ENCODE data around the gene TBC1D16. TPM values are rescaled to one million over a fixed set of nuclear protein-coding genes. Genes with fewer than 3 reads are reported as not detected.

The TBC1D16 gene
- total RNA-seq, 1 donor, result 0.52 TPM

DNA sequence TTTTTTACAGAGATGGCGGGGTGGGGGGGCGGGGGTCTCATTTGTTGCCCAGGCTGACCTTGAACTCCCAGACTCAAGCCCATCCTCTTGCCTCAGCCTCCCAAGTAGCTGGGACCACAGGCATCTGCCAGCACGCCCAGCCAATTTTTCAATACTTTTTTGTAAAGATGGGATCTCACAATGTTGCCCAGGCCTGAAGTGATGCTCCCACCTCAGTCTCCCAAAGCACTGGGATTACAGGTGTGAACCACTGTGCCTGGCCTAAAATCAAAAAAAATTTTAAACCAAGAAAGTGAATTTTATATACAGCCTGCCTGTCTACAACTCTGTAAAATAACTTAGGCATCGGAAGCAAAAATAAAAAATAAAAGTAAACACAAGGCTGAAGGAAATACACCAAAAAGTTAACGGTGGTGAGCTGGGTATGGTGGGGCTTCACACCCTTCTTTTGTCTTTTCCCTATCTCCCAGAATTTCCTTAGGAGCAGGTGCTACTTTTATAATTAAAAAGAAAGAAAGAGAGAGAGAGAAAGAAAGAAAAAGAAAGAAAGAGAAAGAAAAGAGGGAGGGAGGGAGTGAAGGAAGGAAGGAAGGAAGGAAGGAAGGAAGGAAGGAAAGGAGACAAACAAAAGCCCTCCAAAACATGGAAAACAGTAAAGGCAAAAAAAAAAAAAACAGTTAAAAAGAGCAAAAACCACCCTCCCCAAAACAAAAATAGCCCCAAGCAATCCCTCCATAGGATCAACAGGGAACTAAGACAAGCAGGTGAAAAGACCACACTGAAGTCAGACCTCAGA lies 51.4 kb downstream of the TBC1D16 start:
- no peaks in the 10 kb centered on the region for H3K9me3 ChIP-seq (ENCODE audit: low read depth, low read length)
- no peaks in the 10 kb centered on the region for H3K4me1 ChIP-seq (ENCODE audit: insufficient read depth, low read length)
- H3K27me3 ChIP-seq (ENCODE audit: insufficient read depth, low read length), result no peaks in the 10 kb centered on the region
- no peak overlapping the region for H3K4me3 ChIP-seq (ENCODE audit: low read length)

DNA sequence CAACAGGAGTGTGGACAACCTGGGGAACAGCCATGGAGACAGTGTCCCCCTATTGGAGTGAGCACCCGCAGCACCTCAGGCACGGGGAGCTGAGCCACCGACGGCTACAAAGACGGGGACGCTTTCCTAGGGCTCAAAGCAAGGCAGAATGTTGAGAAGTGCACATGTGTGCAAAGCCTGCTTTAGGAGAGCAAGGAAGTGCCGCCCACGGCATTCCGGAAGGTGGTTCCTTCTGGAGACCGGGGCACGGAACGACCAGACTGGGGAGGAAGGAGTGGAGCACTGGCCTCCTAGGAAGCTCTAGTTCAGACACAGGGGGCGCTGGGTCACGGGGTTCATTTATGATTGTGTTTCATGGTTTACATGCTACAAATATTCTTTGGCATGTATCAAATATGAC lies 52.2 kb downstream of the TBC1D16 start:
- Histone ChIP-seq H3K9me3 (ENCODE audit: low read depth, low read length) (no peaks in the 10 kb centered on the region), H3K4me1 (ENCODE audit: insufficient read depth, low read length) (no peaks in the 10 kb centered on the region), H3K27me3 (ENCODE audit: insufficient read depth, low read length) (no peaks in the 10 kb centered on the region), H3K4me3 (ENCODE audit: low read length) (no peak overlapping the region)

GRCh38 chr17:79982986-79983385 lies 52.7 kb downstream of the TBC1D16 start:
- no peak overlapping the region for H3K4me3 ChIP-seq (ENCODE audit: low read length)
- no peaks in the 10 kb centered on the region for H3K4me1 ChIP-seq (ENCODE audit: insufficient read depth, low read length)
- no peaks in the 10 kb centered on the region for H3K27me3 ChIP-seq (ENCODE audit: insufficient read depth, low read length)
- no peaks in the 10 kb centered on the region for H3K9me3 ChIP-seq (ENCODE audit: low read depth, low read length)

- Histone ChIP-seq H3K4me3 (ENCODE audit: low read length) (no peak overlapping the region), H3K9me3 (ENCODE audit: low read depth, low read length) (no peaks in the 10 kb centered on the region), H3K27me3 (ENCODE audit: insufficient read depth, low read length) (no peaks in the 10 kb centered on the region), H3K4me1 (ENCODE audit: insufficient read depth, low read length) (no peaks in the 10 kb centered on the region)
These were observed 54.0 kb downstream of the TBC1D16 start for GRCh38 chr17:79981661-79982101.

GRCh38 chr17:79981090-79981489 lies 54.6 kb downstream of the TBC1D16 start:
- H3K9me3 ChIP-seq (ENCODE audit: low read depth, low read length), result no peaks in the 10 kb centered on the region
- H3K27me3 ChIP-seq (ENCODE audit: insufficient read depth, low read length), result no peaks in the 10 kb centered on the region
- H3K4me3 ChIP-seq (ENCODE audit: low read length), result no peak overlapping the region
- no peaks in the 10 kb centered on the region for H3K4me1 ChIP-seq (ENCODE audit: insufficient read depth, low read length)

DNA sequence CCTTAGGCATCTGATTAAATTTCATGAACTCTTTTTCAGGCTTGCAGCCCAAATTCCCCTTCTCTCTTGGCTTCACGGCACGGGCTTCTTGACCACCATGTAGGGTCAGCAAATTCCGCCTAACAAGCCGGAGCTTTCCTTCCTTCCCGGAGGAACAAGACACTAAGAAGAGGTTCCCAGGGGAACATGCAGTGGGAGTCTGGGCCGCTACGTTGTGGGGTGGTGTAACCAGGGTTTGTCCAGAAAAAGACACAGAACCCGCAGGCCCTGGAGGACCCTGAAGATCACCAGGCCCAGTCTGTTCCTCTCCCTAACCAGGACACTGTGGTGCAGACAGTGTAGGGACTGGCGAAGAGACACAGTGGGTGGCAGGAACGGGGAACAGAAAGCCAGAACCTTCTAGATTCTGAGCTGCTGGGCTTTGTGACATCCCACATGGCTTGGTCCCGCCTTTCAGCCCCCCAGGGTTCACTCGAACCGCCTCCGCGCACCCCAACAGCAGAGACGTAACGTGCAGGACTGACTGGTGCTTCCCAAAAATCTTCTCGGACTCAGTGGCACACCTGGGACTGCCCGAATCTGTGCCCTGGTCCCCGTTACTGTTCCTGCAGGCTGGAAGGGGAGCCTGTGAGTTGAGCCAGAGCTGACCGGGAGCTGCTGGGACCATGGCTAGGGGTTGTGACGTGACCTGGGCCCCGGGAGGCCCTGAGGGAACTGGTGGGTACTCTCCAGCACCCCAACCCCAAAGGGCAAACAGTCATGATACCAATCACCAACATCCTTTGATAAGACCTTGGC lies 55.2 kb downstream of the TBC1D16 start:
- no peaks in the 10 kb centered on the region for H3K9me3 ChIP-seq (ENCODE audit: low read depth, low read length)
- no peaks in the 10 kb centered on the region for H3K27me3 ChIP-seq (ENCODE audit: insufficient read depth, low read length)
- no peaks in the 10 kb centered on the region for H3K4me1 ChIP-seq (ENCODE audit: insufficient read depth, low read length)

GRCh38 chr17:79979816-79980215 lies 55.9 kb downstream of the TBC1D16 start:
- H3K9me3 ChIP-seq (ENCODE audit: low read depth, low read length), result no peaks in the 10 kb centered on the region
- H3K4me3 ChIP-seq (ENCODE audit: low read length), result no peak overlapping the region
- H3K27me3 ChIP-seq (ENCODE audit: insufficient read depth, low read length), result no peaks in the 10 kb centered on the region
- no peaks in the 10 kb centered on the region for H3K4me1 ChIP-seq (ENCODE audit: insufficient read depth, low read length)

More for the DNA sequence above, 55.2 kb downstream of the TBC1D16 start:
- H3K4me3 ChIP-seq (ENCODE audit: low read length), result no peak overlapping the region

- Histone ChIP-seq H3K27me3 (ENCODE audit: insufficient read depth, low read length) (no peaks in the 10 kb centered on the region), H3K4me3 (ENCODE audit: low read length) (no peak overlapping the region), H3K4me1 (ENCODE audit: insufficient read depth, low read length) (no peaks in the 10 kb centered on the region), H3K9me3 (ENCODE audit: low read depth, low read length) (no peaks in the 10 kb centered on the region)
These were observed 56.4 kb downstream of the TBC1D16 start for GRCh38 chr17:79979221-79979741.

- Histone ChIP-seq H3K4me3 (ENCODE audit: low read length) (no peak overlapping the region), H3K27me3 (ENCODE audit: insufficient read depth, low read length) (no peaks in the 10 kb centered on the region), H3K4me1 (ENCODE audit: insufficient read depth, low read length) (no peaks in the 10 kb centered on the region), H3K9me3 (ENCODE audit: low read depth, low read length) (no peaks in the 10 kb centered on the region)
These were observed 57.2 kb downstream of the TBC1D16 start for GRCh38 chr17:79978548-79978855.

DNA sequence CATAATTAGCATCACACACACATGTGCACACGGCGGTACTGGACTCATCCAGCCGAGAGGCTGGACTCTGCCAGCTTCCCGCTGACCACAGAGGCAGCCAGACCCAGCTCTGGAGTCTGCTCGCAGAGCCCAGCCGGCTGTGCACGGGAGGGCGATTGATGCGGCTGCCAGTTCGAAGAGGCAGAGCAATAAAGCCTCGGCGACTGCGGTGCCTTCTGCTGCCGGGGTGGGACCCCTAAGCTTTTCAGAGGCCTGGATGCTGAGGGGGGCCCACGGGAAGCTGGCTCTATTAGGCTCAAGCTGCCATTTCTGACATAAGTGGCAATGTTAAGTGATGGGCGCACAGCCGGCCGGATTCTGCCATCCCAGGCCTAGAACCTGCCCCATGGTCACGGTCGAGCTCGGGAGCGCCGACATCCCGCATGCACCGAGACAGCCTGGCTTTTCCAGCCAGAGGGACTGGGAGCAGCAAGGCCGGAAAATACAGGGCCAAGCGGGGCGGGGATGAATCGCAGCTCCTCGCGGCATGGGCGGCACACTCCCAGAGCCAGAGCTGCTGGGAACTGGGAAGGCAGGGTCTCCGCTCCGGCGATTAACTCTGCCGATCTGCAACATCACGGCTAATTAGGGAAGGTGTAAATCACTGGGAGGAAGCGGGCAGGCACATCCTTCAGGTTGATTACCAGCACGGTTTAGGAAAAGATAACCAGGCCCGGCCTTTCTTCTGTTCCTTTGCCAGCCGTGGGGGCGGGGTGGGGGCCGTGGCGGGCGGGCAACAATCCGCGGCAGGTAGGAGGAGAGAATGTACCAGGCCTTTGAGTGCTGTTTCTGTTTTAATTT lies 57.7 kb downstream of the TBC1D16 start:
- H3K9me3 ChIP-seq (ENCODE audit: low read depth, low read length), result no peaks in the 10 kb centered on the region
- no peaks in the 10 kb centered on the region for H3K4me1 ChIP-seq (ENCODE audit: insufficient read depth, low read length)
- H3K27me3 ChIP-seq (ENCODE audit: insufficient read depth, low read length), result no peaks in the 10 kb centered on the region
- no peak overlapping the region for H3K4me3 ChIP-seq (ENCODE audit: low read length)

DNA sequence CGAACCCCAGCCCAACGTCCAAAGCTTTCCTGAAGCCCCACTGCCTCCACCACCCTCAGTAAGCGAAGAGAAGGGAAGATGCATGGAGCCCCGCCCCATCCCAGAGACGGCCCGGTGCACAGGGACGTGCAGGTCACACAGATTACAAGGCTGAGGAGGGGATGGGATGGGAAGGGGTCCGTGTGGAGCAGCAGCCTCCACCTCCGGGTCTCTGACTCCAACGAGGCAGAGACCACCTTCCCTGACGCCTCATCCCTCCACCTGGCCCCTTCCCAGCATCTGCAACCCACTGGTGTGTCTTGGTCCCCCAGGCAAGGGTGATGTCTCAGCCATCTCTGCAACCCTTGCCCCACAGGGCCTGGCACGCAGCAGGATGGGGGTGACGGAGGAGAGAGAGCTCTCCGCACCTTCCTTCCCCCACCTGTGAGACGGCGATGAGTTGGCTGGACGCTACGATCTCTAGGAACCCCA lies 58.5 kb downstream of the TBC1D16 start:
- Histone ChIP-seq H3K4me3 (ENCODE audit: low read length) (no peak overlapping the region), H3K27me3 (ENCODE audit: insufficient read depth, low read length) (no peaks in the 10 kb centered on the region), H3K4me1 (ENCODE audit: insufficient read depth, low read length) (no peaks in the 10 kb centered on the region), H3K9me3 (ENCODE audit: low read depth, low read length) (no peaks in the 10 kb centered on the region)

DNA sequence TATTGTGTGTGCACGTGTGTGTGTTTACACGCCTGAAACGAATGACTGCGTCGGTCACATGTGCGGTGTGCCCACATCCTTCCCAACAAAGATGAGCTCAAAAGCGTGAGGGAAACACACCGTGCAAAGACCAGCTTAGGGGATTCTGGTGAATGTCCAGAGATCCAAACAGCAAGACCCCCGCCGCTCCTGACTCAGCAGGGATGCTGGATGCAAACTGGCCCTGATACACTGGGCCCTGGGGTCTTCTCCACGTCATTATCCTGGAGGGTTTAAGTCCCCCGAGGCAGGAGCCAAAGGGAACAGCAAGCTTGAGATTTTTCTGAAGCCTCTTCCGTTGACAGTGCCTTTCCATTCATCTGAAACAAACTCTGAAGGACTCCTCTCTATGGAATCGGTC lies 59.2 kb downstream of the TBC1D16 start:
- Histone ChIP-seq H3K9me3 (ENCODE audit: low read depth, low read length) (no peaks in the 10 kb centered on the region), H3K4me3 (ENCODE audit: low read length) (no peak overlapping the region), H3K27me3 (ENCODE audit: insufficient read depth, low read length) (no peaks in the 10 kb centered on the region), H3K4me1 (ENCODE audit: insufficient read depth, low read length) (no peaks in the 10 kb centered on the region)

- no peak overlapping the region for H3K4me3 ChIP-seq (ENCODE audit: low read length)
- H3K9me3 ChIP-seq (ENCODE audit: low read depth, low read length), result no peaks in the 10 kb centered on the region
- no peaks in the 10 kb centered on the region for H3K27me3 ChIP-seq (ENCODE audit: insufficient read depth, low read length)
- H3K4me1 ChIP-seq (ENCODE audit: insufficient read depth, low read length), result no peaks in the 10 kb centered on the region
These were observed 60.1 kb downstream of the TBC1D16 start for GRCh38 chr17:79975498-79976134.

Measured in mononuclear cell (primary cell).